Measurements from ENCODE around the gene NR2C2. TPM values are rescaled to one million over a fixed set of nuclear protein-coding genes. Genes with fewer than 3 reads are reported as not detected.

The NR2C2 gene
- polyA plus RNA-seq, 3 donors from 2014 or later, result 6.0 to 23.7 (median 10.5) TPM

DNA sequence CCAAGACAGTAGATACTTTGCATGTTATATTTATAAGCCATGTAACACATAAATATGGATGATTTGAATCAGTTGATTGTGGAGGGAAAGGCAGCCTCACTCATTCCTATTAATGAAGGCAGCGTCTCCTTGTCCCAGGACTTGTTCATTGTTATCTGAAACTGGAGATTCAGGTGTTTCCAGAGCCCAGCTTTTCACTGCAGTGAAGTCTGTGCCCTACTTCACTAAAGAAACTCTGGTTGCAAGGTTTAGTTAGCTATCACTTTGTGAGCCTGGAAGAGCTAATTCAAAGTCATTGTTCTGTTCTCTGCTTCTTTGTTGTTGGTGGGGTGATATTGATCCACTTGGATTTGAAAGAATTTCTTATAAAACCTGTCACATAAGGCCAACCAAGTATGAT, 9.8 kb downstream of the NR2C2 start:
- no peaks in the 10 kb centered on the region for H3K9me3 Mint-ChIP-seq

GRCh38 chr3:14957925-14958324, 10.5 kb downstream of the NR2C2 start:
- peaks cover 0 to 7% (median 0%) of the 10 kb centered on the region in 3 donors for H3K36me3 Mint-ChIP-seq
- H3K4me3 Mint-ChIP-seq, result peak overlapping the region in 1 of 5 donors; percentile 25
- no peaks in the 10 kb centered on the region for H3K9me3 Mint-ChIP-seq
- peaks cover 35 to 82% of the 10 kb centered on the region in 2 donors for H3K4me1 Mint-ChIP-seq
- H3K27me3 Mint-ChIP-seq (ENCODE audit: low read depth in 3 of 3), result peaks cover 0 to 1% (median 0%) of the 10 kb centered on the region in 3 donors
- no peak for DNase-seq
- H3K27ac Mint-ChIP-seq, result peak overlapping the region; percentile 68 to 98 (median 86)

More for the DNA sequence above, 9.8 kb downstream of the NR2C2 start:
- H3K4me3 Mint-ChIP-seq, result no peak overlapping the region
- no peak for DNase-seq
- H3K27me3 Mint-ChIP-seq (ENCODE audit: low read depth in 3 of 3), result peaks cover 0 to 5% (median 0%) of the 10 kb centered on the region in 3 donors
- peak overlapping the region in 4 of 6 donors; percentile 28 to 98 (median 54) for H3K27ac Mint-ChIP-seq
- peaks cover 0 to 3% (median 0%) of the 10 kb centered on the region in 3 donors for H3K36me3 Mint-ChIP-seq
- H3K4me1 Mint-ChIP-seq, result peaks cover 35 to 84% of the 10 kb centered on the region in 2 donors

- Mint-ChIP-seq H3K36me3 (peaks cover 0 to 7% (median 0%) of the 10 kb centered on the region in 3 donors), H3K4me1 (peaks cover 34 to 76% of the 10 kb centered on the region in 2 donors), H3K4me3 (peak overlapping the region; percentile 83 to 95 (median 87)), H3K27me3 (ENCODE audit: low read depth in 3 of 3) (peaks cover 0 to under 1% (median 0%) of the 10 kb centered on the region in 3 donors), H3K9me3 (no peaks in the 10 kb centered on the region), H3K27ac (peak overlapping the region; percentile 92 to 98 (median 95))
- peak; percentile 38 to 53 (median 38) for DNase-seq
Measured at GRCh38 chr3:14959359-14959943, 12.1 kb downstream of the NR2C2 start.

- no peak for DNase-seq
- Mint-ChIP-seq H3K27ac (peak overlapping the region in 2 of 6 donors; percentile 2 to 15), H3K36me3 (peaks cover 4 to 12% (median 7%) of the 10 kb centered on the region in 3 donors)
Measured at GRCh38 chr3:14962762-14963161, 15.4 kb downstream of the NR2C2 start.

GRCh38 chr3:14967285-14967684, 19.9 kb downstream of the NR2C2 start:
- peaks cover 0 to 20% of the 10 kb centered on the region in 2 donors for H3K4me1 Mint-ChIP-seq
- DNase-seq, result no peak
- H3K27me3 Mint-ChIP-seq (ENCODE audit: low read depth in 3 of 3), result no peaks in the 10 kb centered on the region
- H3K36me3 Mint-ChIP-seq, result peaks cover 8 to 16% (median 10%) of the 10 kb centered on the region in 3 donors
- no peaks in the 10 kb centered on the region for H3K9me3 Mint-ChIP-seq
- no peak overlapping the region for H3K27ac Mint-ChIP-seq
- H3K4me3 Mint-ChIP-seq, result no peak overlapping the region

More at GRCh38 chr3:14962762-14963161, 15.4 kb downstream of the NR2C2 start:
- Mint-ChIP-seq H3K4me3 (no peak overlapping the region), H3K4me1 (peaks cover 26 to 64% of the 10 kb centered on the region in 2 donors), H3K9me3 (no peaks in the 10 kb centered on the region), H3K27me3 (ENCODE audit: low read depth in 3 of 3) (no peaks in the 10 kb centered on the region)

DNA sequence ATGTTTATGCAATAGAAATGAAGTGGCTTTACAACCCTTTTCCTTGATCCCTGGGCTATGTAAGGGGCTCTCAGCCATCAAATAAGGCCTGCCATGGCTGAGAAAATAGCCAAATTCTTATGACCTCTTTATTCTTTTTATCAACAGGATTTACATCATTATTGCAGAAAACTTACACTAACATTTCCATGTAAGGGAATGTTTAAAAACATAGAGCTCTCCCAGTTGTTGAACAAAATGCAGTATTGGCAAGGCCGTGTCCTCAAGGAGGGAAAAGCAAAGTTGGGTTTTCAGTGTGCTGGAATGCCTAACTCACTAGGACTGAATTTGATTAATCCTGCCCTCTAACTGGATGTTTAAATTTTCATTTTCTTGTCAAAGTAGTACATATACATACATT, 22.3 kb downstream of the NR2C2 start:
- H3K27ac Mint-ChIP-seq, result peak overlapping the region in 4 of 6 donors; percentile 13 to 74 (median 30)
- H3K27me3 Mint-ChIP-seq (ENCODE audit: low read depth in 3 of 3), result no peaks in the 10 kb centered on the region
- no peak for DNase-seq
- peaks cover 6 to 23% of the 10 kb centered on the region in 2 donors for H3K4me1 Mint-ChIP-seq
- H3K4me3 Mint-ChIP-seq, result no peak overlapping the region
- H3K9me3 Mint-ChIP-seq, result no peaks in the 10 kb centered on the region
- H3K36me3 Mint-ChIP-seq, result peaks cover 5 to 27% (median 23%) of the 10 kb centered on the region in 3 donors

DNA sequence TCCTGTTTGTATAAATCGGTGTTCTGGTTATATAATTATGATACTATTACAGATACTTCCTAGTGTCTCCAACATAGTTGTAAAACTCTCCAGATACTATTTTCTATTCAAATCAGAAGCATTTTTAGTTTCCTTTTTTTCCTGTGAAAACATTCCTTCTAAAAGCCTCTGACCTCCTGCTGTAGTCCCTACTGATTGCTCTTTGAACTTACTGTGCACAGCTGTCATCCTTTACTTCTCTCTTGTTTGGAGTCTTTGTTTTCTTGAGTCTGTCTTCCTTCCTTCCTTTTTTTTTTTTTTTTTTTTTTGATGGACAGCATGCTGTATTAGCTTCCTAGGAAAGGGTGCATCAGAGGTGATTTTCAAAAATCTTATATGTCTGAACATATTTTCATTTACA, 28.9 kb downstream of the NR2C2 start:
- H3K27ac Mint-ChIP-seq, result no peak overlapping the region
- no peaks in the 10 kb centered on the region for H3K9me3 Mint-ChIP-seq
- no peak for DNase-seq
- peaks cover 25 to 52% of the 10 kb centered on the region in 2 donors for H3K4me1 Mint-ChIP-seq
- no peak overlapping the region for H3K4me3 Mint-ChIP-seq
- peaks cover 0 to 2% (median 0%) of the 10 kb centered on the region in 3 donors for H3K27me3 Mint-ChIP-seq (ENCODE audit: low read depth in 3 of 3)
- peaks cover 5 to 22% (median 20%) of the 10 kb centered on the region in 3 donors for H3K36me3 Mint-ChIP-seq

DNA sequence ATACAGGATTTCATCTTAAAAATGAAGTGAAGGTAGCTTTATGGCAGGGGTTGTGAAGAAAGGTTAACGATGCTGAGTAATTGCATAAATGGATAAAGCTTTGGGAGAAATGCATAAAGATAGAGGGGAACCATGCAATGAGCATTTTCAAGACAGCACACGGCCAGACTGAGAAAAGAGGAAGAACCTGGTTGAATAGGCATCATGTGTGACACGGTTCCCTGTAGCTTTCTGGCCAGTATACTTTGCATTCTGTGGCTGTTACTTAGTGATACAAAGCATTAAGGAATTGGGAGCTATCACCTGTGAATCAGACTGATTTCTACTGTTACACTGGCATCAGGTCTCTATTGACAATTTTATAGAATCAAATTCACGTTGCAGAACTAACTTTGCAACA, 33.3 kb downstream of the NR2C2 start:
- Mint-ChIP-seq H3K9me3 (no peaks in the 10 kb centered on the region), H3K4me3 (no peak overlapping the region), H3K27me3 (ENCODE audit: low read depth in 3 of 3) (peaks cover 0 to 2% (median 0%) of the 10 kb centered on the region in 3 donors), H3K27ac (peak overlapping the region in 2 of 6 donors; percentile 2 to 44), H3K36me3 (peaks cover 0 to 7% (median 7%) of the 10 kb centered on the region in 3 donors), H3K4me1 (peaks cover 22 to 61% of the 10 kb centered on the region in 2 donors)
- no peak for DNase-seq

DNA sequence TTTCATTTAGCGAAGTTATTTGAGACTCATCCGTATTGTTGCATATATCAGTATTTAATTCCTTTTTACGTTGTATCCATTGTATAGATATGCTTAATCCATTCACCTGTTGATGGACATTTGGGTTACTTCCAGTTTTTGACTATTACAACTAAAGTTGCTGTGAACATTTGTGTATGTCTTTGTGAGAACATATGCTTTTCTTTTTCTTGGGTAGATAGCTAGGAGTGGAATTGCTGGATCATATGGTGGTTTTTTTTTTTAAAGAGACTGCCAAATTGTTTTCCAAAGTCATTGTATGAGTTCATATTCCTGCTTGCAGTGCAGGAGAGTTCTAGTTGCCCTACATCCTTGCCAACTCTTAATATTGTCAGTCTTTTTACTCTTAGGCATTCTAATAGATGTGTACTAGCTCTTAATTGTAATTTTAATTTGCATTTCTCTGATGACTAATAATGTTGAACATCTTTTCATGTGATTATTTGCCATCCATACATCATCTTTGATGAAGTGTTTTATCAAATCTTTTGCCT, 37.3 kb downstream of the NR2C2 start:
- DNase-seq, result no peak
- no peak overlapping the region for H3K4me3 Mint-ChIP-seq
- H3K9me3 Mint-ChIP-seq, result no peaks in the 10 kb centered on the region
- H3K27ac Mint-ChIP-seq, result no peak overlapping the region
- peaks cover 0 to 3% (median 0%) of the 10 kb centered on the region in 3 donors for H3K36me3 Mint-ChIP-seq
- H3K4me1 Mint-ChIP-seq, result peaks cover 27 to 68% of the 10 kb centered on the region in 2 donors
- no peaks in the 10 kb centered on the region for H3K27me3 Mint-ChIP-seq (ENCODE audit: low read depth in 3 of 3)

- Mint-ChIP-seq H3K27me3 (ENCODE audit: low read depth in 3 of 3) (no peaks in the 10 kb centered on the region), H3K4me1 (peaks cover 49 to 93% of the 10 kb centered on the region in 2 donors), H3K27ac (peak overlapping the region in 5 of 6 donors; percentile 19 to 77 (median 59)), H3K36me3 (peaks cover 0 to 3% (median 0%) of the 10 kb centered on the region in 3 donors), H3K4me3 (peak overlapping the region in 2 of 5 donors; percentile 7 to 31), H3K9me3 (no peaks in the 10 kb centered on the region)
- DNase-seq, result peak; percentile 48 to 67 (median 57)
Measured at GRCh38 chr3:14988988-14989394, 41.6 kb downstream of the NR2C2 start.

- DNase-seq, result no peak
- H3K9me3 Mint-ChIP-seq, result no peaks in the 10 kb centered on the region
- H3K27me3 Mint-ChIP-seq (ENCODE audit: low read depth in 3 of 3), result no peaks in the 10 kb centered on the region
- peak overlapping the region; percentile 11 to 68 (median 39) for H3K27ac Mint-ChIP-seq
- no peak overlapping the region for H3K4me3 Mint-ChIP-seq
- H3K4me1 Mint-ChIP-seq, result peaks cover 50 to 88% of the 10 kb centered on the region in 2 donors
- H3K36me3 Mint-ChIP-seq, result no peaks in the 10 kb centered on the region
Measured at GRCh38 chr3:14989943-14990779, 42.8 kb downstream of the NR2C2 start.

- Mint-ChIP-seq H3K9me3 (no peaks in the 10 kb centered on the region), H3K27ac (peak overlapping the region in 5 of 6 donors; percentile 12 to 57 (median 27)), H3K36me3 (no peaks in the 10 kb centered on the region), H3K4me3 (no peak overlapping the region), H3K27me3 (ENCODE audit: low read depth in 3 of 3) (no peaks in the 10 kb centered on the region), H3K4me1 (peaks cover 55 to 88% of the 10 kb centered on the region in 2 donors)
- no peak for DNase-seq
Measured at GRCh38 chr3:14990780-14991148, 43.4 kb downstream of the NR2C2 start.

GRCh38 chr3:14991151-14991742, 43.9 kb downstream of the NR2C2 start:
- H3K4me3 Mint-ChIP-seq, result no peak overlapping the region
- H3K27me3 Mint-ChIP-seq (ENCODE audit: low read depth in 3 of 3), result no peaks in the 10 kb centered on the region
- no peak for DNase-seq
- peak overlapping the region in 4 of 6 donors; percentile 38 to 71 (median 57) for H3K27ac Mint-ChIP-seq
- H3K36me3 Mint-ChIP-seq, result no peaks in the 10 kb centered on the region
- H3K4me1 Mint-ChIP-seq, result peaks cover 56 to 87% of the 10 kb centered on the region in 2 donors
- no peaks in the 10 kb centered on the region for H3K9me3 Mint-ChIP-seq
